ENCODE results near the gene SRMS. TPM values are rescaled to one million over a fixed set of nuclear protein-coding genes. Genes with fewer than 3 reads are reported as not detected.

The SRMS gene
- total and polyA plus RNA-seq, 4 donors = not detected

DNA sequence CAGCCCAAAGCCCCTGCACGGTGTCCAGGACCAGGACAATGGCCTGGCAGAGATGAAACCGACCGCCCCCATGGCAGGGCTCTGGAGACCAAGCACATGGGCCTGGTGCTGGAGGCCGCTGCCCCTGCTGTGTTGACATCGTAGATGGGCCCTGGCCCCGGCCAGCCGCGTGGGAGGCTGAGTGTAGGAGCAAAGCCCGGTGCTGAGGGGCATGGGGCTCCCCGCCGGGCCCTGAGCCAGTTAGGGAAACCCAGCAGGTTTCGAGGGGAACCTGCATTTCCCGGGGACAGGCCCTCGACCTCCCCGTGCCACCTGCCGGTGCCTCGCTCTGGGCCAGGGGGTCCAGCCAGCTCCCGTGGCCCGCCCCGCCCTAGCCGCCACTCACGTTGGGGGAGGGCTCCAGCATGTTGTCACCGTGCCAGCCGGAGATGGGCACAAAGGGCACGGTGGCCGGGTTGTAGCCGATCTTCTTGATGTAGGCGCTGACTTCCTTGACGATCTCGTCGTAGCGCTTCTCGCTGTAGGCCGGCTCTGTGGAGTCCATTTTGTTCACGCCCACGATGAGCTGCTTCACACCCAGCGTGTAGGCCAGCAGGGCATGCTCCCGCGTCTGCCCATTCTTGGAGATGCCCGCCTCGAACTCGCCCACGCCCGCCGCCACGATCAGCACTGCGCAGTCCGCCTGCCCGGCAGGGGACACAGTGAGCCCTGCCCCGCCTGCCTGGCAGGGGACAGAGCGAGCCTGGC, 53.0 kb downstream of the SRMS start:
- Histone ChIP-seq H3K27me3 (ENCODE audit: control insufficient read depth in 4 of 4, insufficient read depth in 4 of 4, low read length in 3 of 4) (peaks cover 0 to 4% (median under 1%) of the 10 kb centered on the region in 4 donors), H3K4me1 (ENCODE audit: control insufficient read depth in 4 of 4, insufficient read depth in 4 of 4, low read length in 3 of 4) (peaks cover 3 to 15% (median 7%) of the 10 kb centered on the region in 4 donors), H3K9ac (ENCODE audit: low read depth in 1 of 2, low read length in 2 of 2) (no peak overlapping the region), H3K9me3 (ENCODE audit: control insufficient read depth in 4 of 4, low read length in 3 of 4) (no peaks in the 10 kb centered on the region), H3K4me3 (ENCODE audit: low read depth in 1 of 3, low read length in 3 of 3) (no peak overlapping the region), H3K36me3 (ENCODE audit: control insufficient read depth in 4 of 4, insufficient read depth in 3 of 4, low read depth in 1 of 4, low read length in 3 of 4) (no peaks in the 10 kb centered on the region), H3K27ac (ENCODE audit: low read depth in 1 of 2, low read length in 2 of 2) (no peak overlapping the region)
- DNase-seq (ENCODE audit: low spot score) = no peak
- WGBS = 82% methylated on average over 51 of the region's 51 CpGs
- TF ChIP-seq FOXA2 (IDR thresholded peaks at IDR 0.05) = no peak

DNA sequence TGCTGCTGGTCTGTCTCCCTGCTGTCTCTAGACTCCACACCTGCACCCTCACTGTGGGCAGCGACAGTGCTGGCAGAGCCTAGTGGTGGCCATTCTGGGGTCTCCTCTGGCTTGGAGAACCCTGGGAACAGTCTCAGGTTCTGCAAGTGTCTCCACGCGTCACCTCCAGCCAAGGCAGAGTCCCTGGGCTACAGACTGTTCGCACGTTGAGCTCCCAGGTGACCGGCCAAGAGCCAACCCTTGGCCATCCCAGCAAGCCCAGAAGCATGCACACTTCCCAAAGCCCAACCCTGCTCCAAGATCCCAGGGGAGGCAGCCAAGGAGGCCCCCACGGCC, 53.5 kb downstream of the SRMS start:
- Histone ChIP-seq H3K9me3 (ENCODE audit: control insufficient read depth in 4 of 4, low read length in 3 of 4) (no peaks in the 10 kb centered on the region), H3K9ac (ENCODE audit: low read depth in 1 of 2, low read length in 2 of 2) (no peak overlapping the region), H3K36me3 (ENCODE audit: control insufficient read depth in 4 of 4, insufficient read depth in 3 of 4, low read depth in 1 of 4, low read length in 3 of 4) (no peaks in the 10 kb centered on the region), H3K27me3 (ENCODE audit: control insufficient read depth in 4 of 4, insufficient read depth in 4 of 4, low read length in 3 of 4) (peaks cover 0 to 4% (median under 1%) of the 10 kb centered on the region in 4 donors), H3K27ac (ENCODE audit: low read depth in 1 of 2, low read length in 2 of 2) (no peak overlapping the region), H3K4me3 (ENCODE audit: low read depth in 1 of 3, low read length in 3 of 3) (no peak overlapping the region), H3K4me1 (ENCODE audit: control insufficient read depth in 4 of 4, insufficient read depth in 4 of 4, low read length in 3 of 4) (peaks cover 3 to 12% (median 6%) of the 10 kb centered on the region in 4 donors)
- DNase-seq (ENCODE audit: low spot score) = no peak
- no peak for TF ChIP-seq SP1 (IDR thresholded peaks at IDR 0.05)
- TF ChIP-seq HNF4A (conservative IDR thresholded peaks at IDR 0.05) = no peak
- TF ChIP-seq, protein P1, sequence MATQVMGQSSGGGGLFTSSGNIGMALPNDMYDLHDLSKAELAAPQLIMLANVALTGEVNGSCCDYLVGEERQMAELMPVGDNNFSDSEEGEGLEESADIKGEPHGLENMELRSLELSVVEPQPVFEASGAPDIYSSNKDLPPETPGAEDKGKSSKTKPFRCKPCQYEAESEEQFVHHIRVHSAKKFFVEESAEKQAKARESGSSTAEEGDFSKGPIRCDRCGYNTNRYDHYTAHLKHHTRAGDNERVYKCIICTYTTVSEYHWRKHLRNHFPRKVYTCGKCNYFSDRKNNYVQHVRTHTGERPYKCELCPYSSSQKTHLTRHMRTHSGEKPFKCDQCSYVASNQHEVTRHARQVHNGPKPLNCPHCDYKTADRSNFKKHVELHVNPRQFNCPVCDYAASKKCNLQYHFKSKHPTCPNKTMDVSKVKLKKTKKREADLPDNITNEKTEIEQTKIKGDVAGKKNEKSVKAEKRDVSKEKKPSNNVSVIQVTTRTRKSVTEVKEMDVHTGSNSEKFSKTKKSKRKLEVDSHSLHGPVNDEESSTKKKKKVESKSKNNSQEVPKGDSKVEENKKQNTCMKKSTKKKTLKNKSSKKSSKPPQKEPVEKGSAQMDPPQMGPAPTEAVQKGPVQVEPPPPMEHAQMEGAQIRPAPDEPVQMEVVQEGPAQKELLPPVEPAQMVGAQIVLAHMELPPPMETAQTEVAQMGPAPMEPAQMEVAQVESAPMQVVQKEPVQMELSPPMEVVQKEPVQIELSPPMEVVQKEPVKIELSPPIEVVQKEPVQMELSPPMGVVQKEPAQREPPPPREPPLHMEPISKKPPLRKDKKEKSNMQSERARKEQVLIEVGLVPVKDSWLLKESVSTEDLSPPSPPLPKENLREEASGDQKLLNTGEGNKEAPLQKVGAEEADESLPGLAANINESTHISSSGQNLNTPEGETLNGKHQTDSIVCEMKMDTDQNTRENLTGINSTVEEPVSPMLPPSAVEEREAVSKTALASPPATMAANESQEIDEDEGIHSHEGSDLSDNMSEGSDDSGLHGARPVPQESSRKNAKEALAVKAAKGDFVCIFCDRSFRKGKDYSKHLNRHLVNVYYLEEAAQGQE (IDR thresholded peaks at IDR 0.05) = no peak
- no peak for TF ChIP-seq EGR1 (IDR thresholded peaks at IDR 0.05; ENCODE audit: low read depth in 2 of 2)
- TF ChIP-seq ZBTB33 (IDR thresholded peaks at IDR 0.05) = no peak
- no peak for TF ChIP-seq FOXA2 (IDR thresholded peaks at IDR 0.05)
- TF ChIP-seq, protein P2, sequence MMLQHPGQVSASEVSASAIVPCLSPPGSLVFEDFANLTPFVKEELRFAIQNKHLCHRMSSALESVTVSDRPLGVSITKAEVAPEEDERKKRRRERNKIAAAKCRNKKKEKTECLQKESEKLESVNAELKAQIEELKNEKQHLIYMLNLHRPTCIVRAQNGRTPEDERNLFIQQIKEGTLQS (IDR thresholded peaks at IDR 0.05) = no peak
- no peak for TF ChIP-seq RXRA (IDR thresholded peaks at IDR 0.05)
- TF ChIP-seq GABPA (IDR thresholded peaks at IDR 0.05 in 1 of 2, conservative IDR thresholded peaks at IDR 0.05 in 1 of 2) = no peak
- TF ChIP-seq HNF4G (IDR thresholded peaks at IDR 0.05) = no peak
- 82% methylated on average over 7 of the region's 7 CpGs for WGBS

DNA sequence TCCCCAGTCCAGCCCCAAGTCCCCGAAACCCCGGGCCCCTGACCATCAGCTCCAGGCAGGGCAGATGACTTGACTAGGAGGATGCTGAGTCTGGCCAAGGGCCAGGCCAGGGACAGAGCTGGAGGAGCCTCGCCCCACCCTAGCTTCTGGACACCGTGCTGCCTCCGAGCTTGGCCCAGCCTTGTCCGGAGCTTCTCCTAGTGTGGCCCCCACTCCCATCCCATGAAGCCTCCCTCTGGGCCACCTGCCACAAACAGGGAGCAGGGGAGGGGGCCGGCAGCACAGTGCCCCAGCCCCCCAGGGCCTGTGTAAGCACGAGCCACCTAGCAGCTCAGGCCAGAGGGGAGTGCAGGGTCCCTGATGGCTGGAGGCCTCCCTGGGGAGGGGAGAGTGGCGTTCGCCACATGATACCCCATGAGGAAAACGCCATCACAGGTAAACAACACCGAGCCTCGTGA, 54.0 kb downstream of the SRMS start:
- Histone ChIP-seq H3K9ac (ENCODE audit: low read depth in 1 of 2, low read length in 2 of 2) (no peak overlapping the region), H3K27ac (ENCODE audit: low read depth in 1 of 2, low read length in 2 of 2) (no peak overlapping the region), H3K9me3 (ENCODE audit: control insufficient read depth in 4 of 4, low read length in 3 of 4) (no peaks in the 10 kb centered on the region), H3K4me1 (ENCODE audit: control insufficient read depth in 4 of 4, insufficient read depth in 4 of 4, low read length in 3 of 4) (peaks cover 0 to 12% (median 6%) of the 10 kb centered on the region in 4 donors), H3K36me3 (ENCODE audit: control insufficient read depth in 4 of 4, insufficient read depth in 3 of 4, low read depth in 1 of 4, low read length in 3 of 4) (no peaks in the 10 kb centered on the region), H3K4me3 (ENCODE audit: low read depth in 1 of 3, low read length in 3 of 3) (no peak overlapping the region), H3K27me3 (ENCODE audit: control insufficient read depth in 4 of 4, insufficient read depth in 4 of 4, low read length in 3 of 4) (peaks cover 0 to 5% (median 3%) of the 10 kb centered on the region in 4 donors)
- no peak for DNase-seq (ENCODE audit: low spot score)
- 61% methylated on average over 13 of the region's 13 CpGs for whole genome bisulfite sequencing
- TF ChIP-seq TAF1 (conservative IDR thresholded peaks at IDR 0.05) (no peak), ZBTB33 (IDR thresholded peaks at IDR 0.05) (no peak), CTCF (IDR thresholded peaks at IDR 0.05; ENCODE audit: low read depth, low read length, missing input control) (no peak), FOXA1 (IDR thresholded peaks at IDR 0.05) (no peak), SP1 (IDR thresholded peaks at IDR 0.05) (no peak), HNF4G (IDR thresholded peaks at IDR 0.05) (no peak), RAD21 (IDR thresholded peaks at IDR 0.05) (no peak), RXRA (IDR thresholded peaks at IDR 0.05) (no peak), YY1 (IDR thresholded peaks at IDR 0.05) (no peak), HNF4A (conservative IDR thresholded peaks at IDR 0.05) (no peak)
- TF ChIP-seq, protein P2 (IDR thresholded peaks at IDR 0.05) = no peak
- TF ChIP-seq, protein P3, sequence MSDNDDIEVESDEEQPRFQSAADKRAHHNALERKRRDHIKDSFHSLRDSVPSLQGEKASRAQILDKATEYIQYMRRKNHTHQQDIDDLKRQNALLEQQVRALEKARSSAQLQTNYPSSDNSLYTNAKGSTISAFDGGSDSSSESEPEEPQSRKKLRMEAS (IDR thresholded peaks at IDR 0.05) = no peak

Measured in liver (tissue), 9 donors.